ENCODE data around the gene MFN2.

DNA sequence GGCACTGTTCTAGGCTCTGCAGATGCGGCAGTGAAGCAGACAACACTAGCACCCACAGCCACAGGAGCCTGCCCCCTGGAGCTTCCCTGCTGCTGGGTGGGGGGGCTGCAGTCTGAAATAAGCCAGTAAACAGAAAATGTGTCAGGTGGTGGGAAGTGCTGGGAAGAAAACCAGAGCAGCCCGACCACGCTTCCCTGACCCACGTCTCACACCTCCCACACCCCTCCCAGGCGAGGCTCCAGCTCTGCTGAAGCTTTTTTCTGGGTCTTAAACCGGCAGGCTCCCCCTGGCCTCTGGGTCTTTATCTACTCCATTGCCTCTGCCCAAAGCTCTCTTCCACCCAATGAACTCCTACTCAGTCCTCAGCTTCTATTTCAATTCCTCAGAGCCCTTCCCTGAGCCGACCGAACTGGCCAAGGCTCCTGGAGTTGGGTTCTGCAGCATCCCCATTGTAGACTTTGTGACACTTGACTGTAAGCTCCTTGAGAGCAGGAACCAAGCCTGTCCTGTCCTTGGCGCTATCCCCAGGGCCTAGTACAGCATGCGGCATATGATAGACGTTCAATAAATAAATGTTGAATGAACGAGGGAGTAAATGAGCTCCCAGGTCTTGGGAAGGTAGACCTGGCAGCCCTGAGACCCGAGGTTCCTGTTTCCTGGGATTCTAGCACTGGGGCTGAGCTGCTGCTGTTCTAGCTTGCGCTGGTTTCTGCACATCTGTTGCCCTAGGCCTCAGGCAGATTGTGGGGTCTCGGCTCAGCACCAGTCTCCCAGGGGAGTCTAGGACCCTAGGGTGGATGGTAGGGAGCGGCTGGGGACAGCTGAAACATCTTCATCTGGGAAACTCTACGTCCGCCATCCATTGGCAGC lies 57.5 kb downstream of the MFN2 start:
- TF ChIP-seq, protein P1, sequence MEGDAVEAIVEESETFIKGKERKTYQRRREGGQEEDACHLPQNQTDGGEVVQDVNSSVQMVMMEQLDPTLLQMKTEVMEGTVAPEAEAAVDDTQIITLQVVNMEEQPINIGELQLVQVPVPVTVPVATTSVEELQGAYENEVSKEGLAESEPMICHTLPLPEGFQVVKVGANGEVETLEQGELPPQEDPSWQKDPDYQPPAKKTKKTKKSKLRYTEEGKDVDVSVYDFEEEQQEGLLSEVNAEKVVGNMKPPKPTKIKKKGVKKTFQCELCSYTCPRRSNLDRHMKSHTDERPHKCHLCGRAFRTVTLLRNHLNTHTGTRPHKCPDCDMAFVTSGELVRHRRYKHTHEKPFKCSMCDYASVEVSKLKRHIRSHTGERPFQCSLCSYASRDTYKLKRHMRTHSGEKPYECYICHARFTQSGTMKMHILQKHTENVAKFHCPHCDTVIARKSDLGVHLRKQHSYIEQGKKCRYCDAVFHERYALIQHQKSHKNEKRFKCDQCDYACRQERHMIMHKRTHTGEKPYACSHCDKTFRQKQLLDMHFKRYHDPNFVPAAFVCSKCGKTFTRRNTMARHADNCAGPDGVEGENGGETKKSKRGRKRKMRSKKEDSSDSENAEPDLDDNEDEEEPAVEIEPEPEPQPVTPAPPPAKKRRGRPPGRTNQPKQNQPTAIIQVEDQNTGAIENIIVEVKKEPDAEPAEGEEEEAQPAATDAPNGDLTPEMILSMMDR (IDR thresholded peaks at IDR 0.05; ENCODE audit: low read length) = no peak
- TF ChIP-seq EZH2phosphoT487 (IDR thresholded peaks at IDR 0.05; ENCODE audit: low read length) (no peak), EZH2 (optimal IDR thresholded peaks at IDR 0.05; ENCODE audit: low read depth, low read length) (no peak)
